Ammon's horn (tissue), 1 donor: ENCODE data around the gene DIPK1B.
A peak's percentile ranks its signal among the peaks of the same experiment; 100 is the strongest.

Experiments
- DNase-seq: peaks from one replicate; pipeline ENCODE4 v3.0.0-alpha.2; 2016; ENCODE audit warnings: low spot score

The DIPK1B gene

DNA sequence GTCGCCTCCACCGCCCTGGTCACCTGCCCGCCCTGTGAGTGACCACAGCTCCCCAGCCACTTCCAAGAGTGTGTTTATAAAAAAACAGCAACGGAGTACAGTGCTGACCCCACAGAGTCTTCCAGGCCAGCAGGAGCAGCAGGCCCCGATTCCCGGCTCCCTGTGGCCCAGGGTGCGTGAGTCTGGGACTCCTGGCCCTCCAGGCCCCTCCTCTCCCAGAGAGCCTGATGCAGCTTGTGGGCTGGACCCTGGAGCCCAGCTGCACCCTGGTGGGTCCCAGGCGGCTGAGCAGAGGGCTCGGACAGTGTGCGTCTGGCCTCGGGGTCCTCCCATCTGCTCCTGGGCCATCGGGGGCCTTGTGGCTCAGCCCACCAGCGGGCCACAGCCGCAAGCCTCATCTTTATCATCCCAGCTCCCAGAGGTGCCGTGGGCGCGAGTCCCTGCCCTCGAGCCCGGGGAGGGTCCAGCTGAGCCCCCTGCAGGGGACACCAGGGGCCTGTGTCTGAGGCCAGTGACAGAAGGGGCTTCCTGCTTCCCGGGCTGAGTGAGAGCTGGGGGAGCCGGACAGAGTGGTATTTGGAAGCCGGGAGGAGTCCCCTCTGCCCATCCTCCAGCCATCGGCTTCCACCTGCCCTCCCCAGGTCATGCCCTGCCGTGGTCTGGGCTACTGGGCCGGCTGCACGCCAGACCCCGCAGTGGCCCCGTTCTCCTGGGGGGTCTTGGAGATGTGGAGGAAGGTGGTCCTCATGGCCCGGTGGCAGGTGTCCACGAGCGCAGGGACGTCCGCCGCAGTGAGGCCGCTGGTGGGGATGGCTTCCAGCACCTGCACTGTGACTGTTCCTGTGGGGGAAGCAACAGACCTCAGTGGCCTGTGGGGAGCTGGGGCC, 39.0 kb upstream of the DIPK1B start:
- DNase-seq = no peak

DNA sequence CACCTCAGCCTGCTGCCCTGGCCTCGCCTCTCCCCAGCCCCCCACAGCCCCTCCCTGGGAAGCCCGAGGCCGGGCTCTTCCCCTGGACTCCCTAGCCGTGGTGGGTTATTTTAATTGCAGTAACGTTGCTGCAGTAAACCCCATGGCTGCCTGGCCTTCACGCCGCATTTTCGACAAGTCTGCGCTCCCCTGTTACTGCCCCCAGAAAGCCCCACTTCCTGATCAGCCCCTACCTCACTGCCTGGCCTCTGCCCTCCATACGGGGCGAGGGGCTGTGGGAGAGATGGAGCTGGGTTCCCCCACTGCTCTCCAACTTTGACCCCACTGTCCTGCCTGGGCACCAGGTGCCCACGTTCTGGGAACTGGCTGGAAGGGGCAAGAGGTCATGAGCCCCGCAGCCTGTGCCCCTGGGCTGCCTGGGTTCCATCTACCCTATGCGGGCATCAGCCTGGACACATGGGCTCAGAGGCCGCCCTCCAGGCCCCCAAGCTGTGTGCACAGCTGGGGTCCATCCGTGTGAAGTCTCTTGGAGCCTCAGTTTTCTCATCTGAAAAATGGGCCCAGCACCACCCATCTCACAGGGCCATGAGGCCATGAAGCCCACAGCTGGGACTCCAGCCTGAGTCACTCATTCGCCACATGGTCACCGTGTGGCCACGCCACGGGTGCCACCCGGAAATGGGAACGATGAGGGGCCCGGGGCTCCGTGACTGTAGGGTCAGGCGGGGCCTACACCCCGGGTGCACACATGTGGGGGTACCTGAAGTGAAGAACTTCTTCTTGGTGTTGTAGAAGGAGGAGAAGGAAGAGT, 38.2 kb upstream of the DIPK1B start:
- DNase-seq = no peak

DNA sequence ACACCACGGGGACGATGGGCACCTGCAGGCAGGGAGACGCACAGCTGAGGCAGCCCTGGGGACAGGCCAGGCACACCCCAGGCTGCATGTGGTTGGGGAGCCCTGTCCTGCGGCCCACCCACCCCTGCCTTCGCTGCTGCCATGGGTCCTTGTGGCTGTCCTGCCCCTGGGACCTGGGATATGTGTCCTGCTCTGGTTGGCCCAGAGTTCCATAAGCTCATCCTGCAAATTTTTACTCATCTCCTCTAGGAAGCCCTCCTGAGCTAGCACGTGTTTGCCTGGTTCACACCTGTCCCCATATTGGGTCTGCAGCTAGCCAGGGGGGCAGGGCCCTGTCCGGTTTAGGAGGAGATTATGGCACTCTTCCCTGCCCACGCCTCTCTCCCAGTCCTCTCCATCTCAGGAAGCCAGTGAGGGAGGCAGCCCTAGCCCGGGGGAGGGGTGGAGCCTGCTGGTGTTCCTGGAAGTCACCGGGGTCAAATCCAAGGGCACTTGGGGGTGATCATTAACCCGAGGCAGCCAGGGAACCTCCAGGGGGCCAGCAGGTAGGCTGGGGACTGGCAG, 37.5 kb upstream of the DIPK1B start:
- DNase-seq = no peak

DNA sequence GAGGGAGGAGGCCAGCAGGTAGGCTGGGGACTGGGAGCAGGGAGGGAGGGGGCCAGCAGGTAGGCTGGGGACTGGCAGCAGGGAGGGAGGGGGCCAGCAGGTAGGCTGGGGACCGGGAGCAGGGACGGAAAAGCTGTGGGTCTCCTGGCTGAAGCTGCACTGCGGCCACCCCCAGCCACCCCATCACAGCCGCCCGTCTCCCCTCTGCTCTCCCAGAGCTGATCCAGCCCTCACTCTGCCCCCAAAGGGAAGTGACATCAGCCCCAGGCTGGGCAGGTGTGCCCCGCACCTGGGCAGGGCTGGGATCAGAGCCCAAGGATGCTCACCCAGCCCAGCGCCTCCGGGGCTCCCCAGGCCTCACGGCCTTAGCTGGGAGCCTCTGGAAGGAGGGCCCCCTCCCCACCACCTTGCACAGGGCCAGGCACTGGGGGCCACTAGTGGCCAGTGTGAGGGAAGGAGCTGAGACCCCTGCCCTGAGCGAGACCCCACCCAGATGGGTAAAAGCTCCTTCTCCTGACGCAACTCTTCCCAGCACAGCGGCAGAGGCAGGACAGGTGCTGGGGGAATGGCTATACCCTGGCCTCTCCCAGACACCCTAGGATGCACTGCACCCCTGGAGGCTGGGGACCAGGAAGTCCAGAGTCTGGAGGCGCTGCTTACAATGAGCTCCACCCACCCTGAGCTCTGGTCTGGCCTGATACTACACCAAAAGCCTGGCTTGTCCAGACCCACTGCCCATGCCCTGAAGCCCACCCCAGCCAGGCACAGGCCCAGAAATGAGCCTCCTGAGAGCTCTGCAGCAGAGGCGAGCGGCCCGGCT, 36.7 kb upstream of the DIPK1B start:
- DNase-seq = no peak

DNA sequence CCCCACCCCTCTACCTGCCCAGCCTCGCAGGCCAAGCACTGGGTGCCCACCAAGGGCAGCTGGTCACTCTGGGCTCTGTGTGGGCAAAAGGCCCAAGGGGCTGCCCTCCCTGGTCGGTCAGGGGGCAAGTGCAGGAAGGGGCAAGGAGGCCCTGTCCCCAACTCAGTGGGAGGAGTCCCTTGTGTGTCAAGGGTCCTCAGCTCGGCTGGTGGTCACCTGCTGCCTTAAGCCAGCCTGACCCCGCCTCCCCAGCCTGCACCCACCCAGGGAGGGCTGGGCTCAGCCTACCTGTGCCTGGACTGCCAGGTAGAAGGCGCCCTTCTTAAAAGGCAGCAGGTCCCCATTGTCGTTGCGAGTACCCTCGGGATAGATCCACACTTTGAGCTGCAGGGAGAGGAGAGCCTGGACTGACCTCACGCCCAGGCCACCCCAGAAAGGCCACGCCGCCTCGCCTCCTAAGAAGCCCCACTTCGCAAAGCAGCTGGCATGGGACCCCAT, 36.0 kb upstream of the DIPK1B start:
- DNase-seq = no peak

DNA sequence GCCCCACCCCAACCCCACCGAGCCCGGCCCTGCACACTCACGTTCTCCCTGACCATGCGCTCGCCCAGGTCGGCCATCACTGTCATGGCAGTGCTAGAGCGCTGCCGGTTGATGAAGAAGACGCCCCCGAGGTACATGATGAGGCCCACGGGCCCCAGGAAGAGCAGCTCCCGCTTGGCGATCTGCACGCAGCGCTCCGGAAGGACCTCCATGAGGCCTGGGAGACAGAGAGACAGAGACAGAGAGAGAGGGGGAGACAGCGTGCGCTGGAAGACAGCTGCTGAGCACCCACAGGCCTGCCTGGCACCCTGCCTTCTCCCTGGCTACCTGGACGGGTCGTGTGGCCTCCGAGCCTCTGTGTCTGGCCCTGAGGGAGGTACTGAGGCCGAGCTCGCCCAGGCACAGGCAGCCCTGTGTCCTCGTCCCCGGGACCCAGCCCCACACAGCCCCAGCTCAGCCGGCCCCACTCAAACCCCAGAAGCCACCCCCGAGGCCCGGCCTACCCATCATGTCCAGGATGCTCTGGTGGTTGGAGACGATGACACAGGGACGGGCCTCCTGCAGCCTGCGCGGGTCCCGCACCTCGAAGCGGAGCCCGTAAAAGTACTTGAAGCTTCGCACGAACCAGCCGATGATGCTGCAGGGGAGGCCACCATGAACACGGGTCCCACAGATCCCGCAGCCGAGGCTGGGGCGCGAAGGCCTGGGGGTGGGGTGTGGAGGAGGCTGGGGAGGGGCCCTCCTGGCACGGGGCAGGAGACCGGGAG, 35.3 kb upstream of the DIPK1B start:
- DNase-seq = no peak

DNA sequence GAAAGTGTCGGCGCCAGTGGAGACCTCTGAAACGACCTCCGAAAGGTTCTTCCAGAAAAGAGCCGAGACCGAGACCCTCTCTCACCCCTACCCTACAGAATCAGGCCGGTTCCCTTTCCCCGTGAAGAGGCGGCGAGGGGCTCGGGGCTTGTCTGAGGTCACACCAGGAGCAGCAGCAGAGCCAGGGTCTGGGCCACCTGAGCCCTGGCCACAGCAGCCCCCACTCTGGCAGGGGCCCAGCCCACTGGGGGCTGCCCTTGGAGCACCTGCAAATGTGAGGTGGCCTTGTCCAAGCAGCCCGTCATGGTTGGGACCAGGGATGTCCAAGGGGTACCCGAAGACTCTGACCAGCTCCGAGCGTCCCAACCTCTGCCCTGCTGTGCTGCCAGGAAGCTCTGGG, 34.3 kb upstream of the DIPK1B start:
- DNase-seq = no peak

DNA sequence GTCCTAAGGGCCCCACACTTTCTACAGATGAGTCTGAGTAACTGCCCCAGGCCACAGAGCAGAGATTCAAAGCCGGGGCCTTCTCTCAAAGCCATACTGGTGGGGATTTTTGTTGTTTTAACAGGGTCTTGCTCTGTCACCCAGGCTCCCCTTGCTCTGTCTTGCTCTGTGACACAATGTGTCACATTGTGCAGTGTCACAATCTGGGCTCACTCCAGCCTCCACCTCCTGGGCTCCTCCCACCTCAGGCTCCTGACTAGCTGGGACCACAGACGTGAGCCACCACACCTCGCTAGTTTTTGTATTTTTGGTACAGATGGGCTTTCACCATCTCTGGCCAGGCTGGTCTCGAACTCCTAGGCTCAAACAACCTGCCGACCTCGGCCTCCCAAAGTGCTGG, 33.7 kb upstream of the DIPK1B start:
- DNase-seq = no peak

DNA sequence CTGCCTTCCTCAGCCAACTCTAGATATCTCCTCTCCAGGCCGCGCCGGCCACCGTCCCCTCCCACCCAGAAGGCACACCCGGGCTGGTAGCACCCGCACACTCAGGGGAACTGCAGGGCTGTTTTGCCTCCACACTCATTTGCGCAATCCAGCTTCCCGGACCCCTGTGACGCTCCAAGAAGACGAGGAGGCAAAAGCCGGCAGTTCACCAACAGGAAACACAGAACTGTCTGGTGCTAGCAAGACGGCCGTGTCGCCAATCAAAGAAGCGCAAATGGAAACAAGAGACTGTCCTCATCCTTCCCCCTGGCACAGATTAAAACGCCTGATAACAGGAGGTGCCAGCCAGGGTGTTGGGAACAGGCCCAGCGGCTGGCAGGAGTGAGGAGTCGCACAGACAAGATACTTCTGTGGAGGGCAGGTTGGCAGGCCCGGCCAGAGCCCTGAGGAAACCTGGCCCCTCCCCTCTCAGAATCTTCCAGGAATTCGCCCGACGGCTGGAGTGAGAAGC, 32.9 kb upstream of the DIPK1B start:
- DNase-seq = peak; percentile 44

DNA sequence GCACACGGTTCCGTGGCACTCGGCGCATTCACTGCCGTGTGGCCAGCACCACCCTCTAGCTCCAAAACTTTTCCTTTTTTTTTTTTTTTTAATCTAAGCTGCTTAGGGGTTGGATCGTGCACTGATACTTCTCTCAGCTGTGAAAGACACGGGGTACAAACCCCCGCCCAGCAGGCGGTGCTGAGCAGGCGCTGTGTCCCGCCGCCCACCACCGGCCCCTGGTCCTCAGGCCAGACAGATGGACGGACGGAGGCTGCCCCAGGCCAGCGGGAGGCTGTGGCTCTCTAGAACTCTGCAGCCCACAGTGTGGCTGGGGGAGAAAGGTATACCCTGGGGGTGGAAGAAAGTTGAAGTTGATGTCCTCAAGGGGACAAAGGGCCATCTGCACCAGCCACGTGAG, 31.3 kb upstream of the DIPK1B start:
- DNase-seq = no peak

DNA sequence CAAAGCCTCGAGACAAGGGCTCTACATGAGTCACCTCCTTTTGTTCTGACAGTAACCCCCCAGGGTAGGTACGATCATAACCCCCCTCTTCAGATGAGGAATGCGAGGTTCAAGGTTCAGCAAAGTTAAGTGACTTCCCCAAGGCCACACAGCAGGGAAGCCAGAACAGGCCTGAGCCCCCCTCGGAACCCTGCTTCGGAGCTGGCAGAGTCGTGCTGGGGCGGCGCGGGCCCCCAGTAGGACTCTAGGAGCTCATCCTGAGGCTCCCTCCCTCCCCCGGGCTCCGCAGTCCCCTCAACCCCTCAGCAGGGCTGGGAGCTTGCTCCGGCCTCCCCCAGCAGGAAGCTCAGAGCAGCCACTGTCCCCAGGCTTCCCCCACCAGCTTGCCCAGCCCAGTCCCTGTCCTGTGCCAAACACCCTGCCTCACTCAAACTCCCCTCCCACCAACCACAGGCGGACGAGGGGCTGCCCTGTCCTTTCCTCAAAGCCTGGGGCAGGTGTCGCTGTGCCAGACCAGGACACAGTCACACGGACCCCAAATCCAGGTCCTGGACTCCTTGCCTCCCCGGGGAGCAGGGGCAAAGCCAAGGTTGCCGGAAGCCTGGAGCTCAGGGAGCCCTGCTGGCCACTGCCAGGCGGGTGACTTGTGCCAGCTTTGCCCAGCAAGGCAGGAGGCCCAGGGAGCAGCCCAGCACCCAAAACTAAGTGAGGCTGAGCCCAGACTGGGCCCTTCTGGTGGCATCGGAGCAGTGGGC, 30.2 kb upstream of the DIPK1B start:
- no peak for DNase-seq

DNA sequence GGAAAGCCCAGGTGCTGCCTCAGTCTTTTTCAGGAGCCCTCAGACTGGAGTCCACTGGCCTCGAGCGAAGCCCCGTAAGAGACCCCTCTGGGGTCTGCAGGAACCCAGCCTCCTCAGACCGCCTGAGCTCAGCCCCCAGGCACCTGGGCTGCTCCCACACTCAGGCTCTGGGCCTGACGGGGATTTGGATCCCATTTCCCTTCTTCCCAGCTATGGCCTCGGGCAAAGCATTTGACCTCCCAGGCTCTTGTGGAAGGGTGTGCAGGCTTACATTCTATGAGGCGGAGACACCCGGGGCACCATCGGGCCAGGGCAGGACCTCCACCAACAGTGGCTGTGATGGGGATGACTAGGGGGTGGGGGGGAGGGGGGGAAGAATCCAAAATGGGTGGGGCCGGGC, 29.7 kb upstream of the DIPK1B start:
- DNase-seq = no peak

DNA sequence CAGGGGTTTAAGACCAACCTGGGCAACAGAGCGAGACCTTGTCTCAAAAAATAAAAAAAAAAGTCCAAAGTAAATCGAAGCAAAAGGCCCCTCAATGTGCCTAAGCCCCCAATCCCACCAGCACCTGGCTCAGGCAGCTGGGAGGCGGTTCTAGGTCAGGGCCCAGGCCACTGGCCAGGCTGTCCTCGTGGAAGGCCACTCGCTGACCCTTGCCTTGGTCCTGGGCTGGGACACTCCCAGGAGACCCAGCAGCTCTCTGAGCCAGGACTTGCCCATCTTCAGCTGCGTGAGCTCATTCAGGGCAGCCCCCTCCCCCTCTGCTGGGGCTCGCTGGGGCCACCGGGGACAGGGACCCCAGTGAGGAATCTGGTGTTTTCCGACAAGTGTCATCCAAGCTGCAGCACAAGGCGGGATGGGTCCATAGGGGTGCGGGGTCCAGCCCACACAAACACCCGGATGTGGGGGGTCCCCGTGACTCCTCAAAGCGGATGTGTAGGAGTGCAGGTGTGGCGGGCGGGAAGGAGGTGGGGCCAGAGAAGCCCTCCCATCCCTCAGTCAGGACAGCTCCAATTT, 29.1 kb upstream of the DIPK1B start:
- DNase-seq = no peak

DNA sequence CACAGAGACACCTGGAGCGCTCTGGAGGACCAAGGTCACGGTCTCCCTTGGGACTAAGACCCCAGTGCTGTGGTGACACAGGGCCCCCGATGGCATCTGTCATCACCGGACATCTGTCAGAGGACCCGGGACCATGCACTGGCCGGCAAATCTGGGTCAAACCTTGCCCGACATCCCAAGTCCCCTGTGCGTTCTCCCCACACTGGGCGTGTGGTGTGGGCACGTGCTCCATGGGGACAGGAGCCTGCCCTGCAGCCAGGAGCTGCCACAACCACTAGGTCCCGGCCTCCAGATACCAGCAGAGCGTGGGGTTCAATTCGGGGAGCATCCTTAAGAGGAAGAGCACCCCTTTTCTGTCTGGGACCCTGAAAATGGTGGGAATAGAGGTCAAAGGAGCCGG, 28.6 kb upstream of the DIPK1B start:
- no peak for DNase-seq

DNA sequence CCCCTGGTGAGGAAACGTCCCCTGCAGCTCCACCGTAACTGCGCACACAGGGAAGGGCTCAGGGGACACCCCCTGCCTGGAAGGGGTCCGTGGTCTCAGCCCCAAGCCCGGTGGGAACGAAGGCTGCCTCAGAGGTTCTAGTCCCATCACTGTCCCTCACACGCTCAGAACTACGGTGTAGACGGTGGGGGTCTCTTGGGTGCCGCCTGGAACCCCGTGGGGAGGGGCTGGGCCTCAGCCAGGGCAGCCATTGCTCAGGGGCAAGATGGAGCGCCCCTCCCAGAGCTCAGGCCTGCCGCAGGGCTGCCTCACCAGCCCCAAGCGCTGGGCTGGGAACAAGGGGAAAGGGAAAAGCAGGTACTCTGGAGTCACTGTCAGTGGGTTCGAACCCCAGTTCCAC, 28.0 kb upstream of the DIPK1B start:
- DNase-seq = no peak

DNA sequence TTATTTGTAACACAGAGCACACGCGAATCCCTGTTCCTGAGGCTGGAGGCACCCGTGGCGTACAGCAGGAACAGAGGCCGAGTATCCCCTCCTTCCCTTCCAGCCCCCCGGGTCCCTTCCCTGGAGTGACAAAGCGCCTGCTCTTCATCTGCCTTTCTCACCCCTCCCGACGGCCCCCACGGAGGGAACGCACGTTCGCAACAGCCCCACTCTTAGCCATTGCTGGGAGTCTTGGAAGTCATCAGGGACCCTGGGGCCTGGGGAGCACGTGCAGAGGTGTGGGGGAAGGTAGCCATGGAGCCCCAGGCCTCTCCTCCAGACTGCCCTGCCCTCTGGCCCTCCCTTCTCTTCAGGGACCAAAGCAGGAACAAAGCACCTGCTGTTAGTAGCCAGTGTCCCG, 27.6 kb upstream of the DIPK1B start:
- no peak for DNase-seq

DNA sequence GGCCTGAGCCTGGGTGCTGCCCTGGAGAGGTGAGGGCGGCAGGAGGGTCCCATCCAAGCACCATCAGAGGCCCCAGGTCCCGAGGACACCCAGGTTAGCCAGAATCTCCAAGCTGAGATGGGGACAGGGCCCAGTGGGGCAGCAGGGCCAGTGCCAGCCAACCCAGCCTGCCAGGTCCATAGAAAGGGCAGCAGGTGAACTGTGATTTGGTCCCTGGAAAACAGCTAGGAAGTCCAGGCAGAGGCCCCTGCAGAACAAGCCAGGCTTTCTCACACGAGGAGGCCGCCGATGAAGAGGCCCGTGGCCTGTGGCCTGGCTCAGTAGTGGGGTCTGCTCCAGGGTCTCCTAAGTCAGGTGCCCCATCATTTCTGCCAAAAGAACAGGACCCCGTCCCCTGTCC, 27.2 kb upstream of the DIPK1B start:
- DNase-seq = no peak

DNA sequence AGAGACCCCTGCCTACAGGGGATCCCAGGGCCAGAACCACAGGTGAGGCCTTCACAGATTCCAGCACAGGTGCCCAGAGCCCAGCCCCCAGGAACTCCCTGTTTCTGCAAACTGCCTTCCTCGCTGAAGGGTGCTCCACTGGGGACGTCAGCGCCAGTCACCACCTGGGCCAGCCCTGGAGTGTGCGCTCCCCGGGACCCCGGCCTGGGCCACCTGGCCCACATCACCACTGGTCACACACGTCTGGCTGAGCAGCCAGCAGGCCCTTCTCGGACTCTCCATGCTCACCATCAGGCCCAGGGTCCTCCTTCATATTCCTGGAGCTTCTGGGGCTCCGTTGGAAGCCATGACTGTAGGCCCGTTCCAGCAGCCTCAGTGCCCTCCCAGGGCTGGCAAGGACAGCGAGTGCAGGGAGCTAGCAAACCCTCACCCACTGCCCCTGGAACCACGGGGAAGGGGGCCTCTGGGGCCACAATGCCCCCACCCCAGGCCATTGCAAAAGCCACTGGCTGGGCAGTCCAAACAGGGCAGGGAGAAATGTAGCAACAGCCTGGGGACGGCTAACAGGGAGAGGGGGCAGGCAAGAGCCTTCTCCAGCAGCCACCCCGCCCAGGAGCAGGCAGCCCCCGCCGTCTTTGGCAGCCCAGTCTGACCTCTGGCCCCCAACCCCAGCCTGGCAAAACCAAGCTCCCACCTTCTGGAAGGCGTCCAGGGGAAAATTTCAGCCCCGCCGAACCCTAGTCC, 26.4 kb upstream of the DIPK1B start:
- no peak for DNase-seq

DNA sequence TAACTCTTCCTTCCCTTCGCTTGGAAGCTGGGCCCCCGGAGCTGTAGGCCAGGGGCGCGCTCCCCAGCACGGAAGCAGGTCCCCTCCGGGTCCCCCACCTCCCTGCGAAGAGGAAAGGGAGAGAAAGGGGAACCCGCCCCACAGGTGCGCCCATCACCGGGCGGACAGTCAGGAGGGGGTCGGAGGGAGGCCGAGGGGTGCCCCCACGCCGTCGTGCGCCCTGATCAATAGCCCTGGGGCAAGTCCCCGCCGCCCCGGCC, 25.9 kb upstream of the DIPK1B start:
- no peak for DNase-seq
